HG03558 (cell line): ENCODE results near the gene IGDCC3.
"Not testable (repeated sequence)": the region's sequence is repeated elsewhere in the genome, so short reads cannot be mapped to it uniquely, and the experiment has no call there.

Source experiments
- ATAC-seq: cut with Tn5 transposase; IDR thresholded peaks from one replicate; pipeline ENCODE4 v1.9.1; 2021; ENCODE audit warnings: moderate number of reproducible peaks; ENCODE audit not compliant: unreplicated experiment; ENCODE audit errors: extremely low read depth

IGDCC3 gene

DNA sequence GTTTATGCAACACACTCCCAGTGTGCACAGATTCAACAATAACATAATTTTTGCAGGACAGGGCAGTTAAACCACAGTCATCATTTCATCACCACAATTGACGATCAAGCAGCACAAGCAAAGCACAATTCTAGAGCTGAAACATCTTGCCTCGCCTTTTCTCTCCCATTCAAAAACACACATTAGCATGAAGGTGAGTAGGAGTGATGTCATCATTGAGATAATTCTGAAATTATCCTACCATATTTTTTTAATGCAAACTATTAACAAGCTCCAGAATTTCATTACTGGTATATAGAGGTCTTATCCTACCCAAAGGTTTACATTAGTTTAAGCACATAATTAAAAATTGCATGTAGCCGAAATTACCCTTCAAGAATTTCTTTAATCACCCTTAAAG lies 3.5 kb downstream of the IGDCC3 start:
- no peak for ATAC-seq

GRCh38 chr15:65373163-65373651 lies 4.6 kb downstream of the IGDCC3 start:
- ATAC-seq: no peak

- no peak for ATAC-seq
Observed at GRCh38 chr15:65372787-65373067, 5.1 kb downstream of the IGDCC3 start.

- no peak for ATAC-seq
Observed at GRCh38 chr15:65371976-65372786, 5.6 kb downstream of the IGDCC3 start.

DNA sequence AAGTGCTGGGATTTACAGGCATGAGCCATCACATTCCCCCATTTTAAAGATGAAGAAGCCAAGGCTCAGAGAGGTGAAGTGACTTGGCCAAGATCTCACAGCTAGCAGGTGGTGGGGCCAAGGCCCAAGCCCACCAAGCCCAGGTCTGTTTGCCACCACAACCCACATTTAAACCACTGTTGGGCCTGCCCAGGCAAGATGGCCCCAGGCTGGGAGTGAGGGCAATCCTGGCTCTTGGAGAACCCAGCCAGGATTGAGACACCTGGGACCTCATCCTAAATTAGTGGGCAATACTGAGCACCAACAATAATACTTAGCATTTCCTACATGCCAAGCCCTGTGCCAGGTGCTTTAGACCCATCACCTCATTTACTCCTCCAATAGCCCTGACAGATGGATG lies 6.9 kb downstream of the IGDCC3 start:
- no peak for ATAC-seq

DNA sequence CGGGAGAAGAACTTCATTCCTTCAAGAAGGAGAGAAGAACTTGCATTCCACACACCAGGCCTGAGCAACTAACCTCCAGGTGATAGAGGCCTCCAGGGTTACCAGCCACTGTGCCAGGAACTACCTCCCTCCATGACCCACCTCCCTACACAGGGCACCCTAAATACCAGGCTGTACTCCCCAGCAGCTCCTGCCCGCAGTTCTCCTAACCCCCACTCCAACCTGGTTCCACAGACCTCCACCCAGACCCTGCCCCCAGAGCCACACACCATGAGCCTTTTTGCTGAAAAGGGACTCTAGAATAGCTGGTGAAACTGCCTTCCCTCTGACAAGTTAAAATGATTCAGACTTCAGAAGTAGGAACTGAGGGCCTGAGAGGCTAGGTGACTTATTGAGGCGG lies 8.2 kb downstream of the IGDCC3 start:
- ATAC-seq: no peak

DNA sequence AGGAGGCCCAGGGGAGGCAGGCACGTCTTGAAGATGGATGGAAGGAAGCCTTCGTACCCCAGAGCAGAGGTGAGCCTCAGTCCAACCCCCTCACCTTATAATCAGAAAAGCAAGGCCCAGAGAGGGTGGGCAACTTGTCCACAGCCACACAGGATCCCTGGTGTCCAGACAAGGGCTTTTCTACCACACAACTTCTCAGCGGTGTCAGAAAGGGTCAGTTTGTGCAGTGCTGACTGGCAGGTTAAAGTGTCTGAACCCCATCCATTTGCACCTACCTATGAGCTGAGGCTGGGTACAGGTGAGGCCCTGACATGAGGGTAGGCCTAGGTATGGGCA lies 8.6 kb downstream of the IGDCC3 start:
- no peak for ATAC-seq

DNA sequence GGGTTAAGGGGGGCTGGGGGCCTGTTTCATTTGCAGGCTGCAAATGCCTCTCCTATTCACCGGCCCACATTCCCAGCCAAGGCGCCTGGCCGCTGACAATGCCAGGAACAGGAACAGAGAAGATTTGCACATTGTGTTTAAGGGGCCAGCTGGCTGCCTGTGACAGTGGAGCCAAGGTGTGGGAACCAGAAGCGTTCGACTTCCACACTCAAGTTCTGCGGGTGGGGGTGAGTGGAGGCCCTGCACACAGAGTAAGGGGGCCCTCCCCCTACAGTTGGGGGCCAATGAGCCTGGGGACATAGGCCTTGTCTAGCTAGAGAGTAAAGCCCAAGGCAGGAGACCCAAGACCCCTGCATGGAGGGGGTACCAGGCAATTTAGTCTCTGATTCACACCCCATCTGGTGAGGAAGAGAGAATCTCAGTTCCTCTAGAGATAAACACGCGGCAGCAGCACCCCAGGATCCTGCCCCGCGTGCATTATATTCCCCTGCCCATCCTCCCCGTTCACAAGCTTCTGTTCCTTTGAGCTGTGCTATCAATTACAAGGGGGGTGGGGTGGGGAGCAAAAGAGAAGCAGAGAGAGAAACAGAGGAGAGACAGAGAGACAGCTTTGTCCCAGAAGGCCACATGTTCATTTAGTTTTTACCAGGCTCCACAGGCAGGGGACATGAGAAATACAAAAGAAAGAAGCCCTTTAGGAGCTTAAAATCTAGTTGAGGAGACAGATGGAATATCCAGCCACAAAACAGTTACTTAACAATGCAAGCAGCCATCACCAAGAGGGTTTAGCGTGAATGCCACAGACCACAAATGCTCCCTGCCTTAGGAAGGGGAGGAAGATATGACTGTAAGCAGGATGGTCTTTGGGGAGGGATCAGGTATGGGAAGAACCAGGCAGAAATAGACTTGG lies 9.2 kb downstream of the IGDCC3 start:
- ATAC-seq: no peak

DNA sequence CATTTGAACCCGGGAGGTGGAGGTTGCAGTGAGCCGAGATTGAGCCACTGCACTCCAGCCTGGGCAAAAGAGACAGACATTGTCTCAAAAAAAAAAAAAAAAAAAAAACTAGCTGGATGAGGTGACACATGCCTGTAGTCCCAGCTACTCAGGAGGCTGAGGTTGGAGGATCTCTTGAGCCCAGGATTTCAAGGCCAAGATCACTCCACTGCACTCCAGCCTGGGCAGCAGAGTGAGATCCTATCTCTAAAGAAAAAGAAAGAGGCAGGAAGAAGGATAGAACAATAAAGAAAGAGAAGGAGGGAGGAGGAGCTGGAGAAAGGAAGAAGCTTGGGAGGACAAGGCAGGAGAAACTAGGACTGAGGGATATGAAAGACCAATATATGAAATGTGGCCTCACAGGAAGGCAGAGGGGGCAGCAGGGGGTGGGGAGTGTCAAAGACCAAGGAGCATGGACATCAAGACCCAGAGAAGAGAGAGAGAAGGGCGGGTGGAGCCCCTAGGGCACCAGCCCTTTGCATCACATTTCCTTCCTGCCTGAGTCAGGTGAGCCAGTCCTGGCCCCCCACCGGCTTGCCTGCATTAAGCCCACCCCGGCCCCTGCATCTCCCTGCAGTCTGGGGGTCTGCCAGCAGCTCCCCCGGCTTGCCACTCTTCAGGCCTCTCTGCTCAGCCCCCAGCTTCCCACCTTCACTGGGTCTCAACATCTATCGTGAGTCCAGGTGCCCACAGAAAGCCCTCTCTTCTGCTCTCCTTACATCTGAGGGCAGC lies 11.5 kb downstream of the IGDCC3 start:
- ATAC-seq: no peak

DNA sequence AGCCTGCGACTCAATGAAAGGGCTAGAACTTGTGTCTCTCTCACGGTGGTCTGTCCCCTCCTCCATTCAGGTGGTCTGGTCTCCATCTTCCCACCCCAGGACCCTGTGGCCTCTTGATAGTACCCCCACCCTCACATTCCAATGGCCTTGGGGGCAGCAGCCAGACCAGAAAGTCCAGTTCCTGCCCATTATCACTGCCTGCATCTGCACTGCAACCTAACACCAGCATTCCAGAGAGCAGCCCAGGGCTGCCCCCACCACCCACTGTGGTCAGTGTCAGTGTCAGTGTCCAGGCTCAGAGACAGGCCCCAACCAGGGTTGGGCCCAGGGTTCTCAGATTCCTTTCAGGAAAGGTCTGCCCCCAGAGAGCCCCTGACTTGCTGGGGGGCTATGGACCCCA lies 12.6 kb downstream of the IGDCC3 start:
- ATAC-seq: no peak

GRCh38 chr15:65363766-65364165 lies 14.0 kb downstream of the IGDCC3 start:
- ATAC-seq: no peak

DNA sequence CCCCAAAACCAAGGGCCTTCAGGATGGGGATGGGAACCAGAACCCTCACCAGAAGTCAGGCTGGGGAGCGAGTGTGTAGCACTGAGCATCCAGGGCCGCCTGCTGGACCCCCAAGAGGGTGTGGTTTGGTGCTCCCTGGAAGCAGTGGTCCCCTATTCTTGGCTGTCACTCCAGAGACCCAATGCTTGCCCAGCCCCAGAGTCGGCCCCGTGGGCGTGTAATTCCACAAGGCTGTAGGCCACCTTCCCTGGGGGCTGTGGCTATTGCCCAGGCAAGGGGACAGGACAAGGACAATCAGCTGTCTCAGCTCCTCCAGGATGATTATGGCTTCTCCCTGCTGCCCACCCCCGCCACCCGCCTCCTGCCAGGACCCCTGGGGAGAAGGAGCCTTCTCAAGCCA lies 14.5 kb downstream of the IGDCC3 start:
- ATAC-seq: no peak

DNA sequence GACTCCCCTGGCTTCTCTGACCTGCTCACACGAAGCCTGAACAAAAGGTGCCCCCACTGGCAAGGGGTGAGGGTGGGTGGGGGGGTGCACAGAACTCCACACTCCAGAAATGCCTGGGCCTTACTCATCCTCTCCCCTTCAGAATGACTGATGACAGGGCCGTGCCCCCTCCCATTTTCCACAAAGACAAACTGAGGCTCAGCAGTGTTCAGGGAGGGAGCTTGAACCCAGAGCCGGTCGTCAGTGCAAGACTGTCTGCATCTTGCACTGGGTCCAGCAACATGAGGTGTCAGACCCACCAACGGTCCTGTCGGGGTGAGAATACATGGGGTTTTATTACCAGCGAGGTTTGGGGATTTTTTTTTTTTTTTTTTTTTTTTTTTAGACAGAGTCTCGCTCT lies 15.3 kb downstream of the IGDCC3 start:
- no peak for ATAC-seq

GRCh38 chr15:65361708-65362459 lies 15.9 kb downstream of the IGDCC3 start:
- ATAC-seq: no peak

DNA sequence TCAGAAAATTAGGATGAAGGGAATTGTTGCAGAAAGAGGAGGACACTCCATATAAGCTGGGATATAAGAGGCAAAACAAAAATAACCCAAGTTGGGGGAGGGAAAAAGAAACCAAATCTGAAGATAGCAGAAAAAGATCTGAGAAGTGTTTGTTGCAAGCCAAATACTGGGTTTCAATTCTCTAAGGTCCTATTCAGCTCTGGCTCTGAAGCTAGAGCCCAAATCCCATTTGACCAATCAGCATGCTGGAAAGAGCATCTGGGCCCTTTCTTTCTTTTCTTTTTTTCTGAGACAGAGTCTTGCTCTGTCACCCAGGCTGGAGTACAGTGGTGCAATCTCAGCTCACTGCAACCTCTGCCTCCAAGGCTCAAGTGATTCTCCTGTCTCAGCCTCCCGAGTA lies 17.3 kb downstream of the IGDCC3 start:
- no peak for ATAC-seq

DNA sequence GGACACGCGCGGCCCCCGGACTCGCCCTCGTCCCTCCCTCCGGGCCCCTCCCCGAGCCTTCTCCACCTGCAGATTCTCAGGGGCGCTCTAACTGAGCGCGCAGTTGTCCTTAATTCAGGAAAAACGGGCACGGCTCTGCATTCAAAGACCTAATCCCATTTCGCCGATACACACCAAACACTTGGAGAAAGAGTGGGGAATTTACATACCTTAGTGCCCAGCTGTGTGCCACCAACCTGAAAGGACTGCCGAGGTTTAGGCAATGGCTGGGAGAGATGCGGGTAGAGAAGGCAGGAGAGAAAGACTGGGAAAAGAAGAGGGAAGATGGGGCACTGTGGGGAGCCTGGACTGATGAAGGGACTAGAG lies 21.8 kb downstream of the IGDCC3 start:
- no peak for ATAC-seq

GRCh38 chr15:65355173-65355987 lies 22.4 kb downstream of the IGDCC3 start:
- ATAC-seq: no peak

DNA sequence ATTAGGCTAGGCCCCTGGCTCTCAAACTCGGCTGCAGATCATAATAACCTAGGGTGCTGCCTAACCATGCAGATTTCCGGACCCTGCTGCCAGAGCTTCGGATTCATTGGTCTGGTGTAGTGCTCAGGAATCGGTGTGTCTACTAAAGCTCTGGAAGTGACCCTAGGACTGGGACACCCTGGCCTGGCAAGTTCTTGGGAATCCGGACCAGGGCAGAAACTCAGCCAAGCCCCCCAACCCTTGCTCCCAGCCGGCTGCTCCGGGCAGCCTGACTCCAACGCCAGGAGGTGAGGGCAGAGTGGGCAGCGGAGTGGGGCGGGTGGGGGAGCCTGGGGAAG lies 23.0 kb downstream of the IGDCC3 start:
- no peak for ATAC-seq

GRCh38 chr15:65351972-65352371 lies 25.8 kb downstream of the IGDCC3 start:
- not testable (repeated sequence) for ATAC-seq

- ATAC-seq: no peak
Observed at GRCh38 chr15:65349338-65349737, 28.5 kb downstream of the IGDCC3 start.
